Stomach (tissue), 9 donors: ENCODE results near the gene PRXL2B. TPM values are rescaled to one million over a fixed set of nuclear protein-coding genes. Genes with fewer than 3 reads are reported as not detected.

Experiments
- DNase-seq, 2 donors: peaks; one replicate each; pipeline versions ENCODE4 v3.0.0 to v3.0.0-alpha.2; 2013 to 2019
- H3K27ac ChIP-seq, 5 donors: fragments of 200-600 bp in 4 of 5; sonication (generic) in 4 of 5; one replicate each; pipeline ENCODE4 v1.5.1; 2013 to 2019; ENCODE audit warnings: mild to moderate bottlenecking in 1 of 5, moderate library complexity in 1 of 5
- H3K27me3 ChIP-seq, 3 donors: fragments of 200-600 bp; sonication (generic); one replicate each; pipeline ENCODE4 v1.5.1; 2017 to 2019; ENCODE audit warnings: mixed run types in 1 of 3
- H3K36me3 ChIP-seq, 4 donors: fragments of 200-600 bp; sonication (generic); 1 replicate in 3 of 4; 2 replicates in 1 of 4; pipeline ENCODE4 v1.5.1; 2016 to 2019
- H3K4me1 ChIP-seq, 4 donors: fragments of 200-600 bp; sonication (generic); one replicate each; pipeline ENCODE4 v1.5.1; 2016 to 2019
- H3K4me3 ChIP-seq, 4 donors: fragments of 200-600 bp; sonication (generic) in 3 of 4; one replicate each; pipeline ENCODE4 v1.5.1; 2016 to 2019; ENCODE audit warnings: mild to moderate bottlenecking in 1 of 4
- H3K9me3 ChIP-seq, 4 donors: fragments of 200-600 bp; sonication (generic); one replicate each; pipeline ENCODE4 v1.5.1; 2016 to 2019
- EP300 ChIP-seq: sonication (generic); formaldehyde crosslinking; IDR thresholded peaks from one replicate; pipeline ENCODE4 v1.6.1; 2017; ENCODE audit warnings: antibody characterized with exemption
- POLR2A ChIP-seq, 4 donors: fragments of 450-650 bp; IDR thresholded peaks; one replicate each; pipeline ENCODE4 v1.6.1; 2016; ENCODE audit warnings: antibody characterized with exemption in 4 of 4, control low read depth in 2 of 4, mild to moderate bottlenecking in 1 of 4, moderate library complexity in 1 of 4
- POLR2AphosphoS5 ChIP-seq, 3 donors: sonication (generic); formaldehyde crosslinking; IDR thresholded peaks; one replicate each; pipeline ENCODE4 v1.6.1; 2016; ENCODE audit warnings: antibody characterized with exemption in 3 of 3
- WGBS, 5 donors: extraction: QIAGEN DNeasy Blood & Tissue Kit in 3 of 5; methylation state at CpG; one replicate each; pipeline versions ENCODE4 v1.1.5 to v1.1.7; 2013 to 2018; 5-methylcytosine and 5-hydroxymethylcytosine counted together
- intact Hi-C: fragments of 100-400 bp; cut with DNase I; formaldehyde crosslinking; loops from one replicate; pipeline ENCODE4 v1.15.1; 2023; ENCODE audit warnings: low total_unique reads
- polyA plus RNA-seq, 3 donors: library from polyadenylated mRNA; stranded (reverse); fragments of 200-250 nt; gene quantifications; one replicate each; pipeline ENCODE4 v1.2.3, GENCODE V29; 2013
- total RNA-seq, 5 donors: library from RNA; depleted of rRNA; stranded (reverse); fragments of >200 nt; gene quantifications; one replicate each; pipeline versions ENCODE4 v1.1.0 to v1.2.3, GENCODE V29; 2014 to 2016
- TF ChIP-seq, protein P1 (sequence below), 7 experiments: fragments of 450-650 bp in 4 of 7; fragments of 200-600 bp in 3 of 7; sonication (generic) in 3 of 7; IDR thresholded peaks; one replicate each; pipeline ENCODE4 v1.5.1; 2016 to 2019; ENCODE audit warnings: antibody characterized with exemption in 7 of 7, control low read depth in 2 of 7, mild to moderate bottlenecking in 1 of 7
- donor health status: healthy with polysubstance abuse.
- donor health status: Bipolar disorder and iron deficiency.
- donor health status: healthy.

The PRXL2B gene
- total and polyA plus RNA-seq, 8 donors = 8.5 to 668 (median 21.0) TPM

DNA sequence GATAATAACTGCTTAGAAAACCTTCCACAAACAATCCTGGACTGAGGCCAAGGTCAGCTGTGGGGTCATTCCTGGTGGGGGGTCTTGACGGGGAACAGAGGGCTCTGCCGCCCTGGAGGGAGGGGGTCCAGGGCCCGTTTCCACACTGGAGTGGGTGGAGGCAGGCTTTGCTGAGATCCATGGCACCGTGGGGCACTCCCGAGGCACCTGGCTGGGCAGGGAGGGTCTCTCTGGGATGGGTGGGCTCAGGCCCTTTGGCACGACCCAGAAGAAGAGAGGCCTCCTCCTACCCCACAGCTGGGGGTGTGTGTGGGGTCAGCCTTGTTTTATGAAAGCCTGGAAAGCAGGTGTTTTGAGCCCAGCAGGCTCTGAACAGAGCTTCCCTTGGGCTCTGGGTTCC is 41.2 kb downstream of the PRXL2B start:
- H3K9me3 ChIP-seq = no peaks in the 10 kb centered on the region
- H3K4me3 ChIP-seq = no peak overlapping the region
- H3K4me1 ChIP-seq = peaks cover 0 to 16% (median 15%) of the 10 kb centered on the region in 4 donors
- H3K36me3 ChIP-seq = no peaks in the 10 kb centered on the region
- TF ChIP-seq EP300 (no peak), POLR2A (IDR thresholded peaks at IDR 0.05) (no peak)
- no peak for DNase-seq
- intact Hi-C loops = no loop called here
- 26 to 41% (median 32%) methylated on average over 6 of the region's 6 CpGs for WGBS, 5 donors
- H3K27me3 ChIP-seq = peaks cover 20 to 87% (median 51%) of the 10 kb centered on the region in 3 donors
- no peak overlapping the region for H3K27ac ChIP-seq

DNA sequence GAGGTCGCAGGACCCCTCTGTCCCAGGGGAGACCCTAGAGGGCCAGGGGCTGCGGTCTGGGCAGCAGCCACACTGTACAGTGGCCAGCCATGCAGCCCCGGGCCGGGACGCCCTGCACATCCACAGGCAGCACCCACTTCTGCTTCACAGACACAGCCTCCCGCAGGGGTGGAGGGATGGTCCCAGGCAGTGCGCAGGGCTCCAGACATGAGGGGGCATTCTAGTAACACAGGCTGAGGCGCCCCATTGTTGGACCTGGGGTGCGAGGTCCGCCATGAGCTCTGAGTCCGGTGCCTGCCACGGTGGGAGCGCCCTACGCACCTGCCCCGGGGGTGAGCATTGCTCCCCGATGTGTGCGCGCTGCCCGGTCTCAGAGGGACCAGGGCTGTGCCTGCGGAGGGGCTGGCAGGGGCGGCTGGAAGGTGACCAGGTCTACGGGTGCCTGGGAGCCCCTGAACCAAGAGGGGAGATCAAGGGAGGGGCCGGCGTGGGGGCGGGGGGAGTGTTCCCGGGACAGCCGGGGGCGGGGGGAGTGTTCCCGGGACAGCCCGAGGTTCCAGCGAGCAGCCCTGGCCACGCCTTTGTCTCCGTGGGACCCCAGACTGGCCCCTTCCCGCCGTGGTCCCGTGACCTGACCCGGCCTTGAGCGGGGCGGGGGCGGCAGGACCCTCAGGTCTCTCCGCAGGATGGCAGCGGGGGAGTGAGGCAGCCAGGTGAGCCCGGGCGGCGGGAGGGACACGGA is 41.8 kb downstream of the PRXL2B start:
- peak overlapping the region in 2 of 4 donors; percentile 6 to 19 for H3K4me3 ChIP-seq
- intact Hi-C loops = no loop called here
- H3K27me3 ChIP-seq = peaks cover 20 to 93% (median 57%) of the 10 kb centered on the region in 3 donors
- H3K27ac ChIP-seq = no peak overlapping the region
- WGBS, 5 donors = 3 to 7% (median 7%) methylated on average over 7 to 46 of the region's 46 CpGs
- peaks cover 0 to 21% (median 15%) of the 10 kb centered on the region in 4 donors for H3K4me1 ChIP-seq
- no peak for TF ChIP-seq EP300
- TF ChIP-seq, protein P1, sequence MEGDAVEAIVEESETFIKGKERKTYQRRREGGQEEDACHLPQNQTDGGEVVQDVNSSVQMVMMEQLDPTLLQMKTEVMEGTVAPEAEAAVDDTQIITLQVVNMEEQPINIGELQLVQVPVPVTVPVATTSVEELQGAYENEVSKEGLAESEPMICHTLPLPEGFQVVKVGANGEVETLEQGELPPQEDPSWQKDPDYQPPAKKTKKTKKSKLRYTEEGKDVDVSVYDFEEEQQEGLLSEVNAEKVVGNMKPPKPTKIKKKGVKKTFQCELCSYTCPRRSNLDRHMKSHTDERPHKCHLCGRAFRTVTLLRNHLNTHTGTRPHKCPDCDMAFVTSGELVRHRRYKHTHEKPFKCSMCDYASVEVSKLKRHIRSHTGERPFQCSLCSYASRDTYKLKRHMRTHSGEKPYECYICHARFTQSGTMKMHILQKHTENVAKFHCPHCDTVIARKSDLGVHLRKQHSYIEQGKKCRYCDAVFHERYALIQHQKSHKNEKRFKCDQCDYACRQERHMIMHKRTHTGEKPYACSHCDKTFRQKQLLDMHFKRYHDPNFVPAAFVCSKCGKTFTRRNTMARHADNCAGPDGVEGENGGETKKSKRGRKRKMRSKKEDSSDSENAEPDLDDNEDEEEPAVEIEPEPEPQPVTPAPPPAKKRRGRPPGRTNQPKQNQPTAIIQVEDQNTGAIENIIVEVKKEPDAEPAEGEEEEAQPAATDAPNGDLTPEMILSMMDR (IDR thresholded peaks at IDR 0.05) = no peak
- no peak for TF ChIP-seq POLR2A (IDR thresholded peaks at IDR 0.05)
- TF ChIP-seq POLR2AphosphoS5 (IDR thresholded peaks at IDR 0.05) = no peak
- no peaks in the 10 kb centered on the region for H3K36me3 ChIP-seq
- DNase-seq = no peak
- no peaks in the 10 kb centered on the region for H3K9me3 ChIP-seq

DNA sequence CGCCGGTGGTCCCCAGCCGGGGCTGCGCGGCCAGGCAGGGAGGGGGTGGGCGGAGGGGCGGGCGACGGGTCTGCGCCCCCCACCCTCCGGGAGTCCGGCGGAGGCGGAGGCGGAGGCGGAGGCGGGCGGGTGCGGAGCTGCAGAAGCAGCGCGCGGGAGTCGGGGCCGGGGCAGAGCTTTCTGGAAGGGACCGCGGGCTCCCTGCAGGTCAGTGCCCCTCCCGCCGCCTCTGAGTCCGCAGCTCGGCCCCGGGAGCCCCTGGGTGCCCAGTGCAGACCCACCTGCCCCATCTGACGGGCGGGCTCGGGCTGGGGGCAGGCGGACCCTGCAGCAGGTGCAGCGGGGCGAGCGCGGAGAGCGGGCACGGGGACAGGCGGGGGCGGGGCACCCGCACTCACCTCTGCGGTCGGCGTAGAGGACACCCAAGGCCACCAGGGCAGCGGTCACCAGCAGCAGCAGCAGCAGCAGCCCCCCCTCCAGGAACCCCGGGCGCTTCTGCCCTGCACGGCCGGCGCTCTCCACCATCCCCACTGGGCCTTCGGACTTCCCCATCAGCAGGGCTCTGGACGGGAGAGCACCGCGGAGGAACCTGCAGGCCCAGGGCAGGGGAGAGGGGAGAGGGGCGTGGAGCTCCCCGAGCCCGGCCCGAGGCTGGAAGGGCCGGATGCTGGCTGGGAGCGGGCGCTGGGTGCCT is 42.5 kb downstream of the PRXL2B start:
- WGBS, 5 donors = 1 to 4% (median 3%) methylated on average over 24 to 64 of the region's 64 CpGs; no CpG with 5 or more reads in 1 of the 5 donors
- TF ChIP-seq POLR2AphosphoS5 (IDR thresholded peaks at IDR 0.05) (no peak), POLR2A (IDR thresholded peaks at IDR 0.05) (no peak), EP300 (no peak)
- TF ChIP-seq, protein P1 (IDR thresholded peaks at IDR 0.05) = no peak
- Histone ChIP-seq H3K4me3 (peak overlapping the region in 2 of 4 donors; percentile 6 to 19), H3K36me3 (no peaks in the 10 kb centered on the region), H3K9me3 (no peaks in the 10 kb centered on the region), H3K4me1 (peaks cover 0 to 21% (median 15%) of the 10 kb centered on the region in 4 donors), H3K27ac (no peak overlapping the region), H3K27me3 (peaks cover 26 to 98% (median 64%) of the 10 kb centered on the region in 3 donors)
- intact Hi-C loops = no loop called here
- DNase-seq = no peak

DNA sequence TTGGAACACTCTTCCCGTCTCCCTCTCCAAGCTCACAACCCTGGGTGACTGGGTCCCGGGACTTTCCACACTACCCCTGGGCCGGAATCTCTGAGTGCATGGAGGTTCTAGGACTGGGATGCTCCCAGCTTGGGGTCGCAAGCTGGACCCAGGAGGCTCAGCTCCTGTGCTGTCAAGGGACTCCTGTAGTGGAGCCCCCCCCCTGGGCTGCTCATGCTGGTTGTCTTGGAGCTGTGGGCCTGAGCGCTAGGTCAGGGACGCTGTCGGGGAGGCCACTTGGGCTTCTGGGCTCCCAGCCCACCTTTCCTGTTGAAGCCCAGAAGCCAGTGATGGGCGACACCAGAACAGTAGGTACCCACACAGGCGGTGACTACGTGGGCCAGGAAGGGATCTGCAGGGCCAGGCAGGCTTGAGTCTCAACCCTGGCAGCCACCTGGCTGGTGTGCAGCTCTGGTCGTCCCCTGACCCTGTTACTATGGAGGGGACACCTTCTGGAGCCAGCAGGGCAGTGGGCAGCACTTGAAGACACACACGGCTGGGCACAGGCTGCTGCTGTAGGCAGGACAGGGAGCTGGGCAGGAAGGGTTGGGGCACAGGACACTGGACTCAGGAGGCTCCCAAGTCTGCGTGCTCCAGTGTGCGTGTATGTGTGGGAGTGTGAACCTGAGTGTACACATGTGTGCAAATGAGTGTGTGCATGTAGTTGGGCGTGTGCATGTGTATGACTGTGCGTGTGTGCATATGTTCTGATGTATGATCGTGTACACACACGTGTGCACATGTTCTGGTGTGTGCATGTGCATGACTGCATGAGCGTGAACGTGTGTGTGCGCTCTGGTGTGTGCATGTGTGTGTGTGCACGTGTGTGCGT is 43.3 kb downstream of the PRXL2B start:
- no peaks in the 10 kb centered on the region for H3K36me3 ChIP-seq
- peaks cover 27 to 97% (median 68%) of the 10 kb centered on the region in 3 donors for H3K27me3 ChIP-seq
- no peaks in the 10 kb centered on the region for H3K9me3 ChIP-seq
- TF ChIP-seq POLR2A (IDR thresholded peaks at IDR 0.05) = no peak
- no peak for TF ChIP-seq EP300
- TF ChIP-seq, protein P1 (IDR thresholded peaks at IDR 0.05) = no peak
- no peak for TF ChIP-seq POLR2AphosphoS5 (IDR thresholded peaks at IDR 0.05)
- H3K27ac ChIP-seq = no peak overlapping the region
- H3K4me3 ChIP-seq = no peak overlapping the region
- intact Hi-C loops = no loop called here
- H3K4me1 ChIP-seq = peaks cover 0 to 21% (median 15%) of the 10 kb centered on the region in 4 donors
- WGBS, 5 donors = 83 to 91% (median 86%) methylated on average over 19 to 23 of the region's 23 CpGs
- no peak for DNase-seq
